ENCODE results near the gene ZFHX3. TPM values are rescaled to one million over a fixed set of nuclear protein-coding genes. Genes with fewer than 3 reads are reported as not detected.

Gene ZFHX3
- polyA plus RNA-seq, 1 experiment: 2.2 TPM

DNA sequence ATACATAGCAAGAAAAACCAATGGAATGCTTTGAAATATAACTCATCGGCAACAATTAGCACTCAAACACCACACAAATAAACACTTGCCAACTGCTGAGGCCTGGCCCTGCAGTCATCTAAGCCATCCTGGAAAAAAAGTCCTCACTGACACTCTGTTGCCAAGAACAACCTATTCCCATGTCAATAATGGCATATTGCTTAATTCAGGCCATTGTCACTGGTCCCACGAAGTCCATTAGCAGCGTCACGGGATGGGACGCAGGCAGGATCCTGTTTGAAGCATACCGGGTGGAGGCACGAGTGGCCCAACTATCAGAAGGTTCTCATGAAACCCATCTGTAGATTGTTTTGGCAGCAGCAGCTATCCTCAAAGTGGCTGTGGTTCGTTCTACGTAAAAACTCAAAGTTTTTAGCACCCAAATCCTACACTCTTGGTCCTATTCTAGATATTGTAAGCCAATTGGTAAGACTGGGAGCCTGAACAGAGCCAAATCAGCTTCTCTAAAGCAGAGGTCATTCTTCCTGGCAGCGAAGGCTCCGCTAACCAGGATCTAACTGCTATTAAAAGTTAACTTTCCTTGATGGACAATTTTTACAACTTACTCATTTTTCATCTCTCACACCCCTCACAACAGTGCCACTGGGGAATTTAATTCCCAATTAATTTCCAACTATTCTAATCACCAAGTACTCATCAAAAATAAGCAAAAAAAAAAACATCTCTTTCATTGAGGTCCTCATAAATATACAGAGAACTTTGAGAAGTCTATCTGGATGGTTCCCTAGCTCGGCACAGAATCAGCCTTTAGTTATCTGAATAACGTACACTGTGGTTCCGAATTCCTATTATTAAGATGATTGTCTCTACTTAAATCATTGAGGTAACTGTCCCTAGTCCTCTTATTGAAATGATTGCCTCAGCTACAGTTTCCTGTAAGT, 91.5 kb downstream of the ZFHX3 start:
- DNase-seq (ENCODE audit: low read depth): no peak
- CTCF ChIA-PET: interaction anchor here (0.6 kb wide), 1 partner anchor 45 kb away, joined by 4 read pairs; no protein-coding TSS in a partner anchor
- peaks cover 8% of the 10 kb centered on the region for H3K36me3 ChIP-seq (ENCODE audit: control insufficient read depth, insufficient read depth, low read length)
- H3K4me3 ChIP-seq (ENCODE audit: low read depth, low read length): no peak overlapping the region
- TF ChIP-seq, protein P1, sequence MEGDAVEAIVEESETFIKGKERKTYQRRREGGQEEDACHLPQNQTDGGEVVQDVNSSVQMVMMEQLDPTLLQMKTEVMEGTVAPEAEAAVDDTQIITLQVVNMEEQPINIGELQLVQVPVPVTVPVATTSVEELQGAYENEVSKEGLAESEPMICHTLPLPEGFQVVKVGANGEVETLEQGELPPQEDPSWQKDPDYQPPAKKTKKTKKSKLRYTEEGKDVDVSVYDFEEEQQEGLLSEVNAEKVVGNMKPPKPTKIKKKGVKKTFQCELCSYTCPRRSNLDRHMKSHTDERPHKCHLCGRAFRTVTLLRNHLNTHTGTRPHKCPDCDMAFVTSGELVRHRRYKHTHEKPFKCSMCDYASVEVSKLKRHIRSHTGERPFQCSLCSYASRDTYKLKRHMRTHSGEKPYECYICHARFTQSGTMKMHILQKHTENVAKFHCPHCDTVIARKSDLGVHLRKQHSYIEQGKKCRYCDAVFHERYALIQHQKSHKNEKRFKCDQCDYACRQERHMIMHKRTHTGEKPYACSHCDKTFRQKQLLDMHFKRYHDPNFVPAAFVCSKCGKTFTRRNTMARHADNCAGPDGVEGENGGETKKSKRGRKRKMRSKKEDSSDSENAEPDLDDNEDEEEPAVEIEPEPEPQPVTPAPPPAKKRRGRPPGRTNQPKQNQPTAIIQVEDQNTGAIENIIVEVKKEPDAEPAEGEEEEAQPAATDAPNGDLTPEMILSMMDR (IDR thresholded peaks at IDR 0.05; ENCODE audit: insufficient read depth, low read depth, low read length): no peak
- no peaks in the 10 kb centered on the region for H3K27me3 ChIP-seq (ENCODE audit: control insufficient read depth, insufficient read depth, low read length)
- POLR2A ChIA-PET: interaction anchor here (0.6 kb wide), 1 partner anchor 89 kb away, joined by 5 read pairs; no protein-coding TSS in a partner anchor

DNA sequence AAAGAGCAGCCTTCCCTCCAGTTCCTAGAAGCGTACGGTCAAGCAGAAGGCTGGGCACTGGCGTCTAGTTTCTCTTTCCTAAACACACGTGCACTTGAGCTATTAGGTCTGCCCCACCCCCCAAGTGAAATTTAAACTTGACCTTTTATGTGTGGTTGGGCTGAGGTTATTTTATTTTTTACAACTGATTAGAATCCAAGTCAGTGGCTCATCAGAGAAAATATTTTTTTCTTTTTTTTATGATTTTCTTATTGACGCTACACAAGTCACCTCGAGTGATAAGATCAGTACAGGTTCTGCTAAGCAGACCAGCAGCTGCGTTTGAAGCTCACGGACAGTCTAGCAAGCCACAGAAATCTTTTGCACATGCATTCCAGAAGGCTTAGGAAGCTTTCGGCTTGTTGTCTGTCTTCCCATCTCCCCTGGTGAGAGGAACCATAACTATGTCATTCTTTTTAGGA, 95.1 kb downstream of the ZFHX3 start:
- TF ChIP-seq, protein P1 (IDR thresholded peaks at IDR 0.05; ENCODE audit: insufficient read depth, low read depth, low read length): no peak
- ChIA-PET CTCF (interaction anchor here (0.8 to 0.9 kb wide), 2 partner anchors 9 to 143 kb away, joined by 3 to 4 read pairs; no protein-coding TSS in a partner anchor), POLR2A (interaction anchor here (0.6 kb wide), 1 partner anchor 104 kb away, joined by 5 read pairs; no protein-coding TSS in a partner anchor)
- peaks cover 8% of the 10 kb centered on the region for H3K36me3 ChIP-seq (ENCODE audit: control insufficient read depth, insufficient read depth, low read length)
- H3K27me3 ChIP-seq (ENCODE audit: control insufficient read depth, insufficient read depth, low read length): no peaks in the 10 kb centered on the region
- H3K4me3 ChIP-seq (ENCODE audit: low read depth, low read length): no peak overlapping the region
- peak; percentile 57 for DNase-seq (ENCODE audit: low read depth)

DNA sequence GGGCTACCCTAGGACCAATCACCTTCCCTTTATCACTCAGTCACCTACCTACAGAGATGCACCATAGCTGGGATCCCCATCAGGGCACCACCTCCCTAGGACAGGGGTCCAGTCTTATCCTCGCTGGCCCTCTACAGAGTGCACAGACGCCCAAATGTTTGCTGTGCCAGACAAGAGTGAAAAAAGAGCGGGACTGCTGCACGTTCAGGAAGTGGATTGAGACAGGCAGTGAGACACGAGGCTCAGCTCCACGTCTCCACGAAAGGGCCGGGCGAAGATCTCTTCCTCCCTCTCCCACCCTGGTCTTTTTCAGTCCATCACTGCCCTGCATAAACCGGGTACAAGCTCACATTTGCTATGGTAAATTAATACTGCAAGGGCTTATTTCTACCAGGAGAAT, 95.5 kb downstream of the ZFHX3 start:
- no peak overlapping the region for H3K4me3 ChIP-seq (ENCODE audit: low read depth, low read length)
- no peaks in the 10 kb centered on the region for H3K27me3 ChIP-seq (ENCODE audit: control insufficient read depth, insufficient read depth, low read length)
- peaks cover 8% of the 10 kb centered on the region for H3K36me3 ChIP-seq (ENCODE audit: control insufficient read depth, insufficient read depth, low read length)
- TF ChIP-seq, protein P1 (IDR thresholded peaks at IDR 0.05; ENCODE audit: insufficient read depth, low read depth, low read length): no peak
- POLR2A ChIA-PET: no interaction called here
- CTCF ChIA-PET: interaction anchor here (0.9 to 1.1 kb wide), 2 partner anchors 120 to 144 kb away, joined by 3 read pairs; no protein-coding TSS in a partner anchor
- DNase-seq (ENCODE audit: low read depth): no peak

DNA sequence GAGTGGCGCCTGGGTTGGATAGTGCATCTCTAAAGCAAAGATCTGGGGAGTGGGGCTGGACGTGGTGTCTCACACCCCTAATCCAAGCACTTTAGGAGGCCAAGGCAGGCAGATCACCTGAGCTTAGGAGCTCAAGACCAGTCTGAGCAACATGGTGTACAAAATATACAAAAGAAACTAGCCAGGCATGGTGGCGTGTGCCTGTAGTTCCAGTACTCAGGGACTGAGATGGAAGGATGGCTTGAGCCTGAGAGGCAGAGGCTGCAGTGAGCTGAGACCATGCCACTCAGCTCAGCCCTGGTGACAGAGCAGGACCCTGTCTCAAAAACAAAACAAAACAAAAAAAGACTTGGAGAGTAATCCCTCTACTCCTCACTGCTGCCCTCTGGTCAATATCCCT, 96.0 kb downstream of the ZFHX3 start:
- TF ChIP-seq, protein P1 (IDR thresholded peaks at IDR 0.05; ENCODE audit: insufficient read depth, low read depth, low read length): no peak
- CTCF ChIA-PET: interaction anchor here (0.9 to 1.1 kb wide), 3 partner anchors 105 to 144 kb away, joined by 3 read pairs; no protein-coding TSS in a partner anchor
- Histone ChIP-seq H3K4me3 (ENCODE audit: low read depth, low read length) (no peak overlapping the region), H3K36me3 (ENCODE audit: control insufficient read depth, insufficient read depth, low read length) (peaks cover 8% of the 10 kb centered on the region), H3K27me3 (ENCODE audit: control insufficient read depth, insufficient read depth, low read length) (no peaks in the 10 kb centered on the region)
- POLR2A ChIA-PET: no interaction called here
- DNase-seq (ENCODE audit: low read depth): no peak

DNA sequence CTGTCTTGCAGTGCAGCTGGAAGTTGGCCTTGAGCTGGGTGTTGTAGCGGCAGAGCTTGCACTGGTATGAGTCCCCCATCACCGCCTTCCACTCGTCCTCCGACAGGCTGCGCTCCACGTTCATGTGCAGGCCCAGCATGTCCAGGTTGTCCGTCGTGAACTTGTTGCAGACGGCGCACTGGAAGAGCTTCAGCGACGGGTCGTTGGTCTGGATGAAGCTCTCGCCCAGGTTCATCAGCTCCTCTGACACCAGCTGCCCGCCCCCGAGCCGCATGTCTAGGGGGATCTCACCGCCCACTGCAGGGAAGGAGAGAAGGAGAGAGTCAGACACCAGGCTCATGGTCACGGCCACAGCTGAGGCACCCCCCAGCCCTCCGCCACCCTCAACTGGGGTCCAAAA, 97.3 kb downstream of the ZFHX3 start:
- POLR2A ChIA-PET: no interaction called here
- no peak for DNase-seq (ENCODE audit: low read depth)
- CTCF ChIA-PET: interaction anchor here (0.6 to 1.6 kb wide), 2 partner anchors 11 to 19 kb away, joined by 4 to 6 read pairs; no protein-coding TSS in a partner anchor
- no peak overlapping the region for H3K4me3 ChIP-seq (ENCODE audit: low read depth, low read length)
- no peaks in the 10 kb centered on the region for H3K27me3 ChIP-seq (ENCODE audit: control insufficient read depth, insufficient read depth, low read length)
- TF ChIP-seq, protein P1 (IDR thresholded peaks at IDR 0.05; ENCODE audit: insufficient read depth, low read depth, low read length): no peak
- peaks cover 8% of the 10 kb centered on the region for H3K36me3 ChIP-seq (ENCODE audit: control insufficient read depth, insufficient read depth, low read length)
